Transverse colon (tissue), 4 donors: ENCODE measurements around the gene MRPL37.

Source experiments
- CTCF ChIP-seq, 5 experiments: fragments of 200-600 bp in 3 of 5; fragments of 450-650 bp in 2 of 5; sonication (generic) in 3 of 5; IDR thresholded peaks; 1 replicate in 2 of 5; 2 replicates in 3 of 5; pipeline ENCODE4 v1.5.1; 2016 to 2017; ENCODE audit warnings: antibody characterized with exemption in 5 of 5, inconsistent platforms in 3 of 5, mild to moderate bottlenecking in 2 of 5, moderate library complexity in 1 of 5
- POLR2AphosphoS5 ChIP-seq, 3 donors: sonication (generic); formaldehyde crosslinking; IDR thresholded peaks; one replicate each; pipeline ENCODE4 v1.6.1; 2016; ENCODE audit warnings: antibody characterized with exemption in 3 of 3

GRCh38 chr1:54241364-54241763 is 41.4 kb downstream of the MRPL37 start:
- TF ChIP-seq POLR2AphosphoS5 (IDR thresholded peaks at IDR 0.05) (no peak), CTCF (IDR thresholded peaks at IDR 0.05) (no peak)
